Heart right ventricle (tissue), 16 donors: ENCODE results near the gene GLI1. TPM values are rescaled to one million over a fixed set of nuclear protein-coding genes. Genes with fewer than 3 reads are reported as not detected.

Experiments used
- ATAC-seq, 8 donors: fragments of 200-7000 bp; cut with Tn5 transposase; one replicate each; pipeline ENCODE4 v1.9.1; 2020; ENCODE audit warnings: mild to moderate bottlenecking in 8 of 8, moderate library complexity in 8 of 8, moderate number of reproducible peaks in 1 of 8
- DNase-seq, 2 donors: peaks; one replicate each; pipeline ENCODE4 v3.0.0-alpha.2; 2020
- H3K27ac ChIP-seq, 10 donors: fragments of 200-600 bp; sonication (generic) in 2 of 10; one replicate each; pipeline versions ENCODE4 v1.5.0 to v1.8.0; 2020 to 2022; ENCODE audit warnings: mild to moderate bottlenecking in 3 of 10
- H3K27me3 ChIP-seq, 7 donors: fragments of 200-600 bp; one replicate each; pipeline ENCODE4 v1.8.0; 2021 to 2022; ENCODE audit warnings: mild to moderate bottlenecking in 2 of 7
- H3K36me3 ChIP-seq, 9 donors: fragments of 200-600 bp; sonication (generic) in 1 of 9; one replicate each; pipeline versions ENCODE4 v1.5.0 to v1.8.0; 2020 to 2022; ENCODE audit warnings: mild to moderate bottlenecking in 2 of 9
- H3K4me1 ChIP-seq, 9 donors: fragments of 200-600 bp; sonication (generic) in 1 of 9; one replicate each; pipeline versions ENCODE4 v1.5.0 to v1.8.0; 2020 to 2022; ENCODE audit warnings: mild to moderate bottlenecking in 4 of 9
- H3K4me3 ChIP-seq, 10 donors: fragments of 200-600 bp; sonication (generic) in 2 of 10; one replicate each; pipeline versions ENCODE4 v1.5.0 to v1.8.0; 2020 to 2022; ENCODE audit warnings: mild to moderate bottlenecking in 7 of 10, moderate library complexity in 2 of 10
- H3K9me3 ChIP-seq, 11 donors: fragments of 200-600 bp in 10 of 11; sonication (generic) in 2 of 11; one replicate each; pipeline versions ENCODE4 v1.5.0 to v1.8.0; 2013 to 2022; ENCODE audit warnings: mild to moderate bottlenecking in 2 of 11, control low read depth in 1 of 11, moderate library complexity in 1 of 11
- CTCF ChIP-seq, 9 donors: fragments of 200-600 bp; sonication (generic) in 2 of 9; IDR thresholded peaks; one replicate each; pipeline versions ENCODE4 v1.5.0 to v1.8.0; 2021 to 2022; ENCODE audit warnings: antibody characterized with exemption in 9 of 9, mild to moderate bottlenecking in 5 of 9, moderate library complexity in 1 of 9
- WGBS, 2 donors: extraction: QIAGEN DNeasy Blood & Tissue Kit; methylation state at CpG; one replicate each; pipeline ENCODE4 v1.1.7; 2013; ENCODE audit warnings: inconsistent platforms in 1 of 2; 5-methylcytosine and 5-hydroxymethylcytosine counted together
- intact Hi-C, 10 donors: fragments of 100-400 bp; cut with DNase I; formaldehyde crosslinking; loops; one replicate each; pipeline versions ENCODE4 v1.11.1 to v1.14.2; 2022
- polyA plus RNA-seq, 2 donors: library from polyadenylated mRNA; stranded (reverse); fragments of 200-250 nt; gene quantifications; one replicate each; pipeline ENCODE4 v1.2.3, GENCODE V29; 2013
- total RNA-seq, 10 donors: library from RNA; stranded (reverse); fragmentation: NEBNext Ultra II Directional in 3 of 10; extraction: Animal tissue kit (Norgen Biotek cat#: 25700) in 3 of 10; gene quantifications; one replicate each; pipeline versions ENCODE4 v1.2.1 to v1.2.4, GENCODE V29; 2021 to 2023
- donor health status: Arrhythmogenic right ventricular cardiomyopathy.
- donor health status: ischemic (EF 13 %, LVEDD 7.1; RV severe dilation, severe dysfunction).
- donor health status: healthy with polysubstance abuse.
- donor health status: DM: no; HTN: yes; CAD: no.
- donor health status: DM: no; HTN: no; CAD: no.
- donor health status: ischemic (EF 25% LVEDD 6.9; RV normal size, moderate dysfunction).
- donor health status: ischemic (EF 25% LVEDD 5.7; RV mildly dilated, moderate dysfunction).
- donor health status: healthy.
- donor health status: DM: yes; HTN: yes; CAD: no.
- donor health status: Ischemic cardiomyopathy.
- donor health status: ischemic (EF 35%, LVEDD 5.7; RV mildly dilated, moderate dysfunction).
- donor health status: nonischemic (EF 11% LVEDD 7.7; RV severe dilation, severe dysfunction).
- donor health status: DM: yes; HTN: yes; CAD: no.
- donor health status: PGD.
- donor health status: ischemic (EF 29% LVEDD 5.4; RV normal size, mild dysfunction).
- donor health status: nonischemic (EF 23%, LVEDD 6.1; RV moderate dilation, normal function).

Gene GLI1
- total and polyA plus RNA-seq, 12 donors = 0.12 to 1.2 (median 0.59) TPM

GRCh38 chr12:57431654-57432188 lies 27.9 kb upstream of the GLI1 start:
- DNase-seq (no peak), ATAC-seq (no peak)
- WGBS, 2 donors = 91 to 96% methylated on average over 11 of the region's 11 CpGs
- H3K4me3 ChIP-seq = peak overlapping the region in 6 of 10 donors; percentile 42 to 80 (median 66)
- H3K27ac ChIP-seq = peak overlapping the region; percentile 85 to 98 (median 94)
- intact Hi-C loops = loop anchor here in 2 of 10 donors (2.0 kb wide), 1 partner anchor 21 kb away; no protein-coding TSS in a partner anchor
- peaks cover 0 to 24% (median 15%) of the 10 kb centered on the region in 9 donors for H3K4me1 ChIP-seq
- no peaks in the 10 kb centered on the region for H3K27me3 ChIP-seq
- TF ChIP-seq CTCF (IDR thresholded peaks at IDR 0.05) = no peak
- H3K9me3 ChIP-seq = no peaks in the 10 kb centered on the region
- no peaks in the 10 kb centered on the region for H3K36me3 ChIP-seq

GRCh38 chr12:57433370-57433769 lies 26.2 kb upstream of the GLI1 start:
- WGBS, 2 donors = 81 to 84% methylated on average over 3 of the region's 3 CpGs
- H3K9me3 ChIP-seq = no peaks in the 10 kb centered on the region
- ATAC-seq = no peak

GRCh38 chr12:57434517-57435223 lies 24.9 kb upstream of the GLI1 start, which contains the start of gene INHBC:
Gene INHBC (plus strand): TSS chr12:57434784. CDS start chr12:57434887, 103 bp downstream.
- Histone ChIP-seq H3K4me3 (no peak within 1 kb of the TSS), H3K27me3 (no peaks in the 10 kb centered on the region), H3K9me3 (no peaks in the 10 kb centered on the region), H3K4me1 (peaks cover 0 to 14% (median 6%) of the 10 kb centered on the region in 9 donors), H3K27ac (no peak within 1 kb of the TSS), H3K36me3 (no peaks in the 10 kb centered on the region)
- 74 to 78% methylated on average over 8 of the region's 8 CpGs for WGBS, 2 donors
- intact Hi-C loops = loop anchor here in 1 of 10 donors (5.0 kb wide), 1 partner anchor 112 kb away; no protein-coding TSS in a partner anchor
- TF ChIP-seq CTCF (IDR thresholded peaks at IDR 0.05) = no peak
- DNase-seq = no peak
- no peak for ATAC-seq

More at GRCh38 chr12:57433370-57433769, 26.2 kb upstream of the GLI1 start:
- H3K4me1 ChIP-seq = peaks cover 0 to 24% (median 15%) of the 10 kb centered on the region in 9 donors
- no peaks in the 10 kb centered on the region for H3K36me3 ChIP-seq
- no peak for TF ChIP-seq CTCF (IDR thresholded peaks at IDR 0.05)
- H3K27ac ChIP-seq = no peak overlapping the region
- H3K27me3 ChIP-seq = no peaks in the 10 kb centered on the region
- no peak overlapping the region for H3K4me3 ChIP-seq
- DNase-seq = no peak
- intact Hi-C loops = no loop called here

GRCh38 chr12:57435293-57435692 lies 24.3 kb upstream of the GLI1 start:
- ATAC-seq (no peak), DNase-seq (no peak)
- Histone ChIP-seq H3K36me3 (no peaks in the 10 kb centered on the region), H3K27ac (no peak overlapping the region), H3K4me1 (peaks cover 0 to 9% (median 4%) of the 10 kb centered on the region in 9 donors), H3K9me3 (no peaks in the 10 kb centered on the region), H3K27me3 (no peaks in the 10 kb centered on the region), H3K4me3 (no peak overlapping the region)
- TF ChIP-seq CTCF (IDR thresholded peaks at IDR 0.05) = no peak
- intact Hi-C loops = loop anchor here in 1 of 10 donors (5.0 kb wide), 1 partner anchor 113 kb away; no protein-coding TSS in a partner anchor
- WGBS, 2 donors = 63 to 75% methylated on average over 4 of the region's 4 CpGs
